HCT116 (cell line): ENCODE data around the gene RASL11B. TPM values are rescaled to one million over a fixed set of nuclear protein-coding genes. Genes with fewer than 3 reads are reported as not detected.

Source experiments
- ATAC-seq: fragments of 200-7000 bp; cut with Tn5 transposase; 2 replicates; pipeline ENCODE4 v1.9.1; 2020; ENCODE audit warnings: mild to moderate bottlenecking, moderate library complexity
- BruUV-seq: library from RNA; stranded (reverse); fragments of 400-500 nt; replicated peaks from 2 replicates; lab custom pipeline; 2021; lab: Mats Ljungman, UMichigan
- CTCF ChIA-PET: fragments of 300-600 bp; sonication (Branson Sonifier 250); formaldehyde crosslinking; loops from one replicate; lab custom pipeline; 2021; ENCODE audit warnings: antibody characterized with exemption; lab: Charles Lee
- POLR2A ChIA-PET: fragments of 300-600, 350-600 bp; sonication (Branson Sonifier 250); formaldehyde crosslinking; loops from one replicate; lab custom pipeline; 2021; ENCODE audit warnings: antibody characterized with exemption; lab: Charles Lee
- RAD21 ChIA-PET, 2 experiments: fragments of 300-600 bp; sonication (Branson Sonifier 250); formaldehyde crosslinking; loops; one replicate each; lab custom pipeline; 2023; ENCODE audit warnings: low total read pairs in 2 of 2; ENCODE audit not compliant: uncharacterized antibody in 2 of 2, unreplicated experiment in 2 of 2, low non-redundant PET in 1 of 2; lab: Charles Lee
- DNase-seq: peaks from one replicate; pipeline ENCODE4 v3.0.0-alpha.2; 2010; ENCODE audit warnings: low read depth, low spot score
- H2AFZ ChIP-seq: fragments of 200-600 bp; shearing (Covaris generic), sonication (generic); 2 replicates; pipeline ENCODE4 v1.6.1; 2017; ENCODE audit warnings: low read depth, mixed run types, mixed read lengths, antibody characterized with exemption, low read length; ENCODE audit not compliant: poor library complexity, severe bottlenecking
- H3K27ac ChIP-seq: 2 replicates; pipeline ENCODE4 v1.5.1; 2012; ENCODE audit warnings: low read depth, low read length
- H3K27me3 ChIP-seq: fragments of 200-600 bp; sonication (generic); 2 replicates; pipeline ENCODE4 v1.6.1; 2016; ENCODE audit warnings: mixed run types, low read length, mixed read lengths; ENCODE audit not compliant: insufficient read depth
- H3K36me3 ChIP-seq, 2 experiments: fragments of 200-500 bp in 1 of 2; fragments of 200-600 bp in 1 of 2; sonication (Bioruptor generic) in 1 of 2; sonication (generic) in 1 of 2; 2 replicates each; pipeline versions ENCODE4 v1.5.1 to v1.6.1; 2014 to 2016; ENCODE audit warnings: low read length in 2 of 2, inconsistent platforms in 1 of 2, mixed read lengths in 1 of 2, mixed run types in 1 of 2; ENCODE audit not compliant: insufficient read depth in 2 of 2, control insufficient read depth in 1 of 2
- H3K4me1 ChIP-seq, 2 experiments: fragments of 200-600 bp in 1 of 2; sonication (generic) in 1 of 2; 2 replicates each; pipeline versions ENCODE4 v1.5.1 to v1.6.1; 2012 to 2017; ENCODE audit warnings: low read length in 2 of 2, inconsistent platforms in 1 of 2, mild to moderate bottlenecking in 1 of 2, mixed read lengths in 1 of 2, mixed run types in 1 of 2, moderate library complexity in 1 of 2; ENCODE audit not compliant: insufficient read depth in 2 of 2, control insufficient read depth in 1 of 2
- H3K4me2 ChIP-seq: fragments of 200-600 bp; sonication (generic); 2 replicates; pipeline ENCODE4 v1.6.1; 2017; ENCODE audit warnings: mixed run types, low read length, mixed read lengths
- H3K4me3 ChIP-seq, 2 experiments: fragments of 200-600 bp in 1 of 2; sonication (generic) in 1 of 2; replicated peaks in 1 of 2; 2 replicates each; pipeline ENCODE4 v1.5.1; 2011 to 2016; ENCODE audit warnings: low read length in 2 of 2, control low read depth in 1 of 2, low read depth in 1 of 2, mild to moderate bottlenecking in 1 of 2, mixed read lengths in 1 of 2, mixed run types in 1 of 2
- H3K79me2 ChIP-seq: fragments of 200-600 bp; sonication (generic); 2 replicates; pipeline ENCODE4 v1.6.1; 2017; ENCODE audit warnings: mild to moderate bottlenecking, mixed run types, low read length, moderate library complexity, mixed read lengths; ENCODE audit not compliant: insufficient read depth
- H3K9ac ChIP-seq: fragments of 200-600 bp; sonication (generic); 2 replicates; pipeline ENCODE4 v1.6.1; 2016; ENCODE audit warnings: low read length, mixed read lengths
- H3K9me2 ChIP-seq: fragments of 200-600 bp; sonication (generic), shearing (Covaris generic); 2 replicates; pipeline ENCODE4 v1.6.1; 2017; ENCODE audit warnings: mixed run types, mild to moderate bottlenecking, moderate library complexity; ENCODE audit not compliant: insufficient read depth
- H3K9me3 ChIP-seq, 2 experiments: fragments of 200-500 bp in 1 of 2; fragments of 200-600 bp in 1 of 2; sonication (Bioruptor generic) in 1 of 2; sonication (generic) in 1 of 2; 2 replicates each; pipeline ENCODE4 v1.6.1; 2014 to 2017; ENCODE audit warnings: low read length in 2 of 2, mixed read lengths in 2 of 2, inconsistent platforms in 1 of 2, low read depth in 1 of 2, mild to moderate bottlenecking in 1 of 2, mixed run types in 1 of 2, moderate library complexity in 1 of 2; ENCODE audit not compliant: control insufficient read depth in 1 of 2, insufficient read depth in 1 of 2
- H4K20me1 ChIP-seq: fragments of 200-600 bp; sonication (generic), shearing (Covaris generic); 2 replicates; pipeline ENCODE4 v1.6.1; 2017; ENCODE audit warnings: mixed run types, mild to moderate bottlenecking, moderate library complexity; ENCODE audit not compliant: insufficient read depth
- CBX3 ChIP-seq: IDR thresholded peaks from 2 replicates; pipeline ENCODE4 v1.6.1; 2012; ENCODE audit warnings: low read depth
- ELF1 ChIP-seq: IDR thresholded peaks from 2 replicates; pipeline ENCODE4 v1.6.1; 2012; ENCODE audit warnings: low read depth, borderline replicate concordance
- EZH2 ChIP-seq: fragments of 200-600 bp; sonication (generic); IDR thresholded peaks from 2 replicates; pipeline ENCODE4 v1.6.1; 2017; ENCODE audit warnings: antibody characterized with exemption, mixed run types
- EZH2phosphoT487 ChIP-seq: fragments of 200-600 bp; IDR thresholded peaks from 2 replicates; pipeline ENCODE4 v1.6.1; 2018; ENCODE audit warnings: antibody characterized with exemption, borderline replicate concordance
- FOSL1 ChIP-seq: IDR thresholded peaks from 2 replicates; pipeline ENCODE4 v1.6.1; 2012; ENCODE audit warnings: low read depth
- POLR2AphosphoS5 ChIP-seq: IDR thresholded peaks from 2 replicates; pipeline ENCODE4 v1.6.1; 2011; ENCODE audit warnings: mild to moderate bottlenecking, low read depth, low read length, moderate library complexity
- RAD21 ChIP-seq: IDR thresholded peaks from 2 replicates; pipeline ENCODE4 v1.6.1; 2012; ENCODE audit warnings: low read depth, mild to moderate bottlenecking
- SIN3A ChIP-seq: IDR thresholded peaks from 2 replicates; pipeline ENCODE4 v1.6.1; 2012; ENCODE audit warnings: low read depth
- SP1 ChIP-seq: IDR thresholded peaks from 2 replicates; pipeline ENCODE4 v1.6.1; 2012; ENCODE audit warnings: low read depth
- SRF ChIP-seq: IDR thresholded peaks from 2 replicates; pipeline ENCODE4 v1.6.1; 2012; ENCODE audit warnings: low read depth
- TCF7L2 ChIP-seq: IDR thresholded peaks from 2 replicates; pipeline ENCODE4 v1.7.0; 2011; ENCODE audit warnings: borderline replicate concordance, inconsistent platforms; ENCODE audit not compliant: insufficient read depth, insufficient read length; ENCODE audit errors: extremely low read depth
- YY1 ChIP-seq: IDR thresholded peaks from 2 replicates; pipeline ENCODE4 v1.6.1; 2011; ENCODE audit warnings: low read length, low read depth, moderate library complexity, mild to moderate bottlenecking; ENCODE audit not compliant: insufficient replicate concordance; ENCODE audit errors: extremely low read depth
- ZFX ChIP-seq: fragments of 450-650 bp; IDR thresholded peaks from 2 replicates; pipeline ENCODE4 v1.6.1; 2017
- ZNF274 ChIP-seq: fragments of 200-500 bp; sonication (Bioruptor generic); IDR thresholded peaks from 2 replicates; pipeline ENCODE4 v1.6.1; 2014; ENCODE audit warnings: mild to moderate bottlenecking, low read depth, low read length, inconsistent platforms
- intact Hi-C: fragments of 100-400 bp; cut with micrococcal nuclease; formaldehyde crosslinking; loops from 2 replicates; pipeline ENCODE4 v1.10.0; 2022
- total RNA-seq: library from RNA; stranded (reverse); gene quantifications from one replicate; pipeline ENCODE4 v1.2.1, GENCODE V29; 2021; ENCODE audit not compliant: unreplicated experiment
- TF ChIP-seq, protein P1 (sequence below): IDR thresholded peaks from 2 replicates; pipeline ENCODE4 v1.6.1; 2012; ENCODE audit warnings: low read depth
- TF ChIP-seq, protein P2 (sequence below): IDR thresholded peaks from 2 replicates; pipeline ENCODE4 v1.6.1; 2011; ENCODE audit warnings: mild to moderate bottlenecking, low read length, moderate library complexity; ENCODE audit not compliant: insufficient replicate concordance; ENCODE audit errors: extremely low read depth
- TF ChIP-seq, protein P3 (sequence below): IDR thresholded peaks from 2 replicates; pipeline ENCODE4 v1.6.1; 2012
- TF ChIP-seq, protein P4 (sequence below): IDR thresholded peaks from 2 replicates; pipeline ENCODE4 v1.6.1; 2012

Gene RASL11B
- total RNA-seq, 1 experiment from 2014 or later: 0.34 TPM

DNA sequence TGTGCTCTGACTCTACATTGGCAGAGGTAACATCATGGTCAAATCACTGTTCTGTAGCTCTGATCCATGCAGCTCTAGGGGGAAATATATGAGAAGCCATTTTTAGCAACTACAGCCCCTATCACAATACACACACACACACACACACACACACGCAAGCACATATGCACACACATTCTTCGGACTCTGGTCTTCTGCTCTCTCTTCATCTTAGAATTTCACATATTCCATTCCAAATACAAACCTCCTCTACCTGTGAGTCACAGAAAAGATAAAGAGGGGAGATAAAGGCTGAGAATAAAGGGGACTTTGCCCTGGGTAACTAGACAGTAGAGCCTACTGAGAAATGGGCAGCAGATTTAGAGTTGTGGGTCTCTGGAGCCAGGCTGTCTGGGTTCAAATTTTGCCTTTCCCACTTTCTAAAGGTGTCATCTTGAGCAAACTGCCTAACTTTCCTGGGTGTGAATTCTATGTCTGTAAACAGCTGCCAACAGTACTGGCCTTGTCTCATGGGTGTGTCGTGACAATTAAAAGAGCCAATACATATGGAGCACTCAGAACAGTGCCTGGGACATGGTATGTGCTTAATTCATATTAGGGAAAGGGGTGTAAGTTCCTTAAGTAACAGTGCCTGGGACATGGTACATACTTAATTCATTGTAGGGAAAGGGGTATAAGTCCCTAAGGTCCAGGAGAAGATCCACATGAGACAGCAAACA is 11.6 kb upstream of the RASL11B start:
- DNase-seq: no peak
- H3K9me2 ChIP-seq: no peaks in the 10 kb centered on the region
- H2AFZ ChIP-seq: no peak overlapping the region
- H3K36me3 ChIP-seq: no peaks in the 10 kb centered on the region
- H3K9ac ChIP-seq: no peak overlapping the region
- ChIA-PET POLR2A (no interaction called here), CTCF (no interaction called here), RAD21 (no interaction called here)
- ATAC-seq: no peak
- no peak overlapping the region for H3K4me3 ChIP-seq
- no peaks in the 10 kb centered on the region for H3K9me3 ChIP-seq
- no TSS peak for BruUV-seq
- no peaks in the 10 kb centered on the region for H3K79me2 ChIP-seq
- no peak overlapping the region for H3K27ac ChIP-seq
- H3K4me2 ChIP-seq: no peak overlapping the region
- H3K4me1 ChIP-seq: no peaks in the 10 kb centered on the region
- H3K27me3 ChIP-seq: no peaks in the 10 kb centered on the region
- no peaks in the 10 kb centered on the region for H4K20me1 ChIP-seq
- intact Hi-C loops: no loop called here
- TF ChIP-seq FOSL1 (no peak), YY1 (no peak), ZFX (no peak), CBX3 (no peak), EZH2 (no peak), SRF (no peak), ZNF274 (no peak), TCF7L2 (no peak), RAD21 (no peak), SP1 (no peak), ELF1 (no peak), POLR2AphosphoS5 (no peak), EZH2phosphoT487 (no peak), SIN3A (no peak)
- TF ChIP-seq, protein P1, sequence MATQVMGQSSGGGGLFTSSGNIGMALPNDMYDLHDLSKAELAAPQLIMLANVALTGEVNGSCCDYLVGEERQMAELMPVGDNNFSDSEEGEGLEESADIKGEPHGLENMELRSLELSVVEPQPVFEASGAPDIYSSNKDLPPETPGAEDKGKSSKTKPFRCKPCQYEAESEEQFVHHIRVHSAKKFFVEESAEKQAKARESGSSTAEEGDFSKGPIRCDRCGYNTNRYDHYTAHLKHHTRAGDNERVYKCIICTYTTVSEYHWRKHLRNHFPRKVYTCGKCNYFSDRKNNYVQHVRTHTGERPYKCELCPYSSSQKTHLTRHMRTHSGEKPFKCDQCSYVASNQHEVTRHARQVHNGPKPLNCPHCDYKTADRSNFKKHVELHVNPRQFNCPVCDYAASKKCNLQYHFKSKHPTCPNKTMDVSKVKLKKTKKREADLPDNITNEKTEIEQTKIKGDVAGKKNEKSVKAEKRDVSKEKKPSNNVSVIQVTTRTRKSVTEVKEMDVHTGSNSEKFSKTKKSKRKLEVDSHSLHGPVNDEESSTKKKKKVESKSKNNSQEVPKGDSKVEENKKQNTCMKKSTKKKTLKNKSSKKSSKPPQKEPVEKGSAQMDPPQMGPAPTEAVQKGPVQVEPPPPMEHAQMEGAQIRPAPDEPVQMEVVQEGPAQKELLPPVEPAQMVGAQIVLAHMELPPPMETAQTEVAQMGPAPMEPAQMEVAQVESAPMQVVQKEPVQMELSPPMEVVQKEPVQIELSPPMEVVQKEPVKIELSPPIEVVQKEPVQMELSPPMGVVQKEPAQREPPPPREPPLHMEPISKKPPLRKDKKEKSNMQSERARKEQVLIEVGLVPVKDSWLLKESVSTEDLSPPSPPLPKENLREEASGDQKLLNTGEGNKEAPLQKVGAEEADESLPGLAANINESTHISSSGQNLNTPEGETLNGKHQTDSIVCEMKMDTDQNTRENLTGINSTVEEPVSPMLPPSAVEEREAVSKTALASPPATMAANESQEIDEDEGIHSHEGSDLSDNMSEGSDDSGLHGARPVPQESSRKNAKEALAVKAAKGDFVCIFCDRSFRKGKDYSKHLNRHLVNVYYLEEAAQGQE: no peak
- TF ChIP-seq, protein P2, sequence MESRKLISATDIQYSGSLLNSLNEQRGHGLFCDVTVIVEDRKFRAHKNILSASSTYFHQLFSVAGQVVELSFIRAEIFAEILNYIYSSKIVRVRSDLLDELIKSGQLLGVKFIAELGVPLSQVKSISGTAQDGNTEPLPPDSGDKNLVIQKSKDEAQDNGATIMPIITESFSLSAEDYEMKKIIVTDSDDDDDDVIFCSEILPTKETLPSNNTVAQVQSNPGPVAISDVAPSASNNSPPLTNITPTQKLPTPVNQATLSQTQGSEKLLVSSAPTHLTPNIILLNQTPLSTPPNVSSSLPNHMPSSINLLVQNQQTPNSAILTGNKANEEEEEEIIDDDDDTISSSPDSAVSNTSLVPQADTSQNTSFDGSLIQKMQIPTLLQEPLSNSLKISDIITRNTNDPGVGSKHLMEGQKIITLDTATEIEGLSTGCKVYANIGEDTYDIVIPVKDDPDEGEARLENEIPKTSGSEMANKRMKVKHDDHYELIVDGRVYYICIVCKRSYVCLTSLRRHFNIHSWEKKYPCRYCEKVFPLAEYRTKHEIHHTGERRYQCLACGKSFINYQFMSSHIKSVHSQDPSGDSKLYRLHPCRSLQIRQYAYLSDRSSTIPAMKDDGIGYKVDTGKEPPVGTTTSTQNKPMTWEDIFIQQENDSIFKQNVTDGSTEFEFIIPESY: no peak
- TF ChIP-seq, protein P3, sequence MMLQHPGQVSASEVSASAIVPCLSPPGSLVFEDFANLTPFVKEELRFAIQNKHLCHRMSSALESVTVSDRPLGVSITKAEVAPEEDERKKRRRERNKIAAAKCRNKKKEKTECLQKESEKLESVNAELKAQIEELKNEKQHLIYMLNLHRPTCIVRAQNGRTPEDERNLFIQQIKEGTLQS: no peak
- TF ChIP-seq, protein P4, sequence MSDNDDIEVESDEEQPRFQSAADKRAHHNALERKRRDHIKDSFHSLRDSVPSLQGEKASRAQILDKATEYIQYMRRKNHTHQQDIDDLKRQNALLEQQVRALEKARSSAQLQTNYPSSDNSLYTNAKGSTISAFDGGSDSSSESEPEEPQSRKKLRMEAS: no peak
